Activated T-helper 2 cell treated with anti-CD3 and anti-CD28 coated beads, Interferon-gamma antibody, Interleukin-2, Interleukin-4, amounts not matched to agents 10 μg/mL and 5 μg/mL and 100 μg/mL, durations not matched to agents 14 hours and 24 hours and 36 hours (primary cell): ENCODE measurements around the gene B2M. TPM values are rescaled to one million over a fixed set of nuclear protein-coding genes. Genes with fewer than 3 reads are reported as not detected.

Source experiments
- DNase-seq: peaks from one replicate; pipeline ENCODE4 v3.0.0; 2021; ENCODE audit warnings: low spot score
- H3K27ac Mint-ChIP-seq: one replicate; pipeline ENCODE4 v1.8.0; 2021; ENCODE audit warnings: mixed read lengths
- H3K27me3 Mint-ChIP-seq: one replicate; pipeline ENCODE4 v1.8.0; 2021; ENCODE audit warnings: low read depth, mixed read lengths
- H3K36me3 Mint-ChIP-seq: one replicate; pipeline ENCODE4 v1.8.0; 2021; ENCODE audit warnings: low read depth, mixed read lengths
- H3K4me1 Mint-ChIP-seq: one replicate; pipeline ENCODE4 v1.8.0; 2021; ENCODE audit warnings: low read depth, mixed read lengths
- H3K4me3 Mint-ChIP-seq: one replicate; pipeline ENCODE4 v1.8.0; 2021; ENCODE audit warnings: low read depth, mild to moderate bottlenecking, moderate library complexity, mixed read lengths
- H3K9me3 Mint-ChIP-seq: one replicate; pipeline ENCODE4 v1.8.0; 2021; ENCODE audit warnings: mixed read lengths
- intact Hi-C: fragments of 100-400 bp; cut with micrococcal nuclease; formaldehyde crosslinking; loops from one replicate; pipeline ENCODE4 v1.15.1; 2023
- total RNA-seq: library from RNA; stranded (reverse); gene quantifications from 2 replicates; pipeline ENCODE4 v1.2.3, GENCODE V29; 2022

B2M gene
- 4,961 and 5,148 TPM in 2 replicates for total RNA-seq

DNA sequence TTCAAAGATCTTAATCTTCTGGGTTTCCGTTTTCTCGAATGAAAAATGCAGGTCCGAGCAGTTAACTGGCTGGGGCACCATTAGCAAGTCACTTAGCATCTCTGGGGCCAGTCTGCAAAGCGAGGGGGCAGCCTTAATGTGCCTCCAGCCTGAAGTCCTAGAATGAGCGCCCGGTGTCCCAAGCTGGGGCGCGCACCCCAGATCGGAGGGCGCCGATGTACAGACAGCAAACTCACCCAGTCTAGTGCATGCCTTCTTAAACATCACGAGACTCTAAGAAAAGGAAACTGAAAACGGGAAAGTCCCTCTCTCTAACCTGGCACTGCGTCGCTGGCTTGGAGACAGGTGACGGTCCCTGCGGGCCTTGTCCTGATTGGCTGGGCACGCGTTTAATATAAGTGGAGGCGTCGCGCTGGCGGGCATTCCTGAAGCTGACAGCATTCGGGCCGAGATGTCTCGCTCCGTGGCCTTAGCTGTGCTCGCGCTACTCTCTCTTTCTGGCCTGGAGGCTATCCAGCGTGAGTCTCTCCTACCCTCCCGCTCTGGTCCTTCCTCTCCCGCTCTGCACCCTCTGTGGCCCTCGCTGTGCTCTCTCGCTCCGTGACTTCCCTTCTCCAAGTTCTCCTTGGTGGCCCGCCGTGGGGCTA, at the start of gene B2M, which contains the start of gene PATL2:
B2M (plus strand) TSS at position 422 of the 647 bp plus-strand sequence; CDS start at position 452, 30 bp downstream.
PATL2 (minus strand) TSS at position 228 of the 647 bp plus-strand sequence. CDS start 34,833 bp downstream, outside the sequence.
- Mint-ChIP-seq H3K4me1 (peaks cover 43% of the 10 kb centered on the region), H3K27me3 (no peaks in the 10 kb centered on the region), H3K27ac (peak within 1 kb of the TSS; percentile 99), H3K36me3 (peaks cover 78% of the 10 kb centered on the region), H3K4me3 (peak within 1 kb of the TSS; percentile 98), H3K9me3 (no peaks in the 10 kb centered on the region)
- intact Hi-C loops, result loop anchor here (1.0 to 5.0 kb wide), 5 partner anchors 8 to 174 kb away; partner anchors contain the start of genes EIF3J and SPG11
- peak; percentile 95 for DNase-seq

DNA sequence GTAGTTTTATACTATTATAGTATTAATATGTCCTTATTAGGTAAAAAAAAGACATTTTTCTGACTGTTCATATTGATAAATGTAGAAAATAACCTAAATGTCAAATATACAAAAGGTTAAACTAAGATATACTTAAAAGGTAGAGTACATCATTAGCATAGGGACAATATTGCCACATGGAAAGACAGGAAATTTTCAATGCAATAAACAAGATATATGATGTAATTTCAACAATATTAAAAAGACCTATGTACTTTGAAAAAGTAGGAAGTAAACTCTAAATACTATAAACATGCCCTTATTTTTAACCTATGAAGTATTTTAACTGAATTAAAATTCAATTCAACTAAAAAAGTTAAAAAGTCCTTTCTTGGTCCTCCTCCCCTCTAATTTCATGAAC, 49.7 kb upstream of the B2M start:
- peaks cover 41% of the 10 kb centered on the region for H3K4me1 Mint-ChIP-seq
- peaks cover 29% of the 10 kb centered on the region for H3K36me3 Mint-ChIP-seq
- H3K27me3 Mint-ChIP-seq, result no peaks in the 10 kb centered on the region
- peak overlapping the region; percentile 31 for H3K27ac Mint-ChIP-seq
- DNase-seq, result no peak
- no peaks in the 10 kb centered on the region for H3K9me3 Mint-ChIP-seq
- H3K4me3 Mint-ChIP-seq, result peak overlapping the region; percentile 61
- intact Hi-C loops, result no loop called here

DNA sequence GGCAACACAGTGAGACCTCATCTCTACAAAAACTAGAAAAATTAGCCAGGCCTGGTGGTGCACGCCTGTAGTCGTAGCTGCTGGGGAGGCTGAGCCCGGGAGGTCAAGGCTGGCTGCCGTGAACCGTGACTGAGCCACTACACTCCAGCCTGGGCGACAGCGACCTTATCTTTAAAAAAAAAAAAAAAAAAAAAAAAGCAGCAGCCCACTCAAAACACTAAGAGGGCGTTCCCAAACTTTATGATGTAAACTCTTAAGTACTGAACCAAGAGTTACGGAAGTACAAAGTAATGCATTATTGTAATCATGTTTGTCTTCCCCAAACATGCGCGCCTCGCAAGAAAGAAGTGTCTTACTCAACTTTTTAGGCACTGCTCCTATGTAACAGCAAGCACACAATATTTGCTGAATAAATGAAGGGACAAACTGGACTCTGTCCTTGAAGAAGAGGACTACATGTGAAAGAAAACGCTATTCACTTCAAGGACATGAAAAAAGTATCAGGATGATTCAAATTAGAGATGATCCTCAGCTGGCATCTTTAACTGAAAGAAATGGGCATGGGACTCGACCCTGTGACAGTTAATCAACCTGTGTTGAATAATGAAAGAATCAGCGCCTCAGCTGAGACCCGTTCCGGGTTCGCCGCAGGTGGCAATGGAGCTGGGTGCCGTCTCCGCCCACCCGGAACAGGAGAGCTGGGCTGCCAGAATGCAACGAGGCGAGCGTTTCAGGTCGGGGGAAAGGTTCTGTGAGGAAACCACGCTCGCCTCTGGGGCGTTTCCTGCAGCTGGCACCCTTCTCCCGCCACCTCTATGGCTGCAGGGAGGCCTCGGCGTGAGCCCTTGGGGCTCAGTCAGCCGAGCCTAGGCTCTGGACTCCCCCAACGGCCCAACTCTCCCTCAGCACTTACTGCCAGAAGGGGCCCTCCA, 48.6 kb upstream of the B2M start:
- Mint-ChIP-seq H3K27ac (peak overlapping the region; percentile 98), H3K4me1 (peaks cover 46% of the 10 kb centered on the region), H3K4me3 (peak overlapping the region; percentile 90), H3K27me3 (no peaks in the 10 kb centered on the region), H3K9me3 (no peaks in the 10 kb centered on the region), H3K36me3 (peaks cover 21% of the 10 kb centered on the region)
- peak; percentile 84 for DNase-seq
- intact Hi-C loops, result loop anchor here (1.0 to 2.0 kb wide), 4 partner anchors 15 to 74 kb away; partner anchors contain the start of genes B2M, PATL2 and TRIM69

DNA sequence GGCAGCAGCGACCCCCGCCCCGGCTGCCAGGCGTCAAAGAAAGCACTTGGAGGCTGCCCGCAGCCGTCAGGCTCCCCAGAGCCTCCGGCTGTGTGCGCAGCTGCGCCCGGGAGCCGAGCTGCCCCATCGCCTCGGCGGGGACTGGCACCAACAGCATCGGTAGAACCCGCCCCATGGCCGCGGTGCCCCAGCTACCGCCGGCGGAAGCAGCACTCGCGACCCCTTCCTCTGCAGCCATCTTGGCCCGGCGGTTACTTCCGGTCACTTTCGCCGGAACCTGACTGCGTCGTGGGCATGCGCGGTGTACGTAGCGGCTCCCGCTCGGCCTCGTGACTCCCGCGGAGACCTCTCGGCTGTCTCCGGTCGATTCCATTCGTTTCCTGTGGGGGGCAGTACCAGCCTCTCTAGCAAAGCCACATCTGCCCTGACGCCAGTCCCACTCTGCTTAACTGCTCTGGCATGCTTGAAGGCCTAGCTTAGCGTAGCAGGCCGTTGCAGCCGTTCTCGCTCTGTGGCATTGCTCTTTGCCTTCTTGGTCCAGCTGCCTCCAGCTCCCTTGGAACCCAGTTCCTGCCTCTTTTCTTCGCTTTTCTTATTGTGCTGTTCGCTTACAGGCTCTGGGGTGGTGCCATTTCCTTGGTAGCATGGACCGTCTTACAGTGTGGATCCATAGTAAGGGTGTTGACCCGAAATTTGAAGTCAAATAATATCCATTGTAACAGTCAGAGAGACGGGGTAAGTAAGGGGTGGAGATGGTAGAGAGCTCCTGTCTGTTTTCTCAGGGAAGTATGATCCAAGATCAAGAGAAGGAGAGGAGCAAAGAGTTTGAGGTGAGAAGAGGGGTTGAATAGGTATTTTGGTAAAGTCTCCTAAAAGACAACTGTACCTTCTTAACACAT, 47.7 kb upstream of the B2M start, which contains the start of gene SPG11:
SPG11 (minus strand) TSS at position 253 of the 899 bp plus-strand sequence; CDS start at position 238, 15 bp downstream.
- H3K27me3 Mint-ChIP-seq, result no peaks in the 10 kb centered on the region
- peak; percentile 96 for DNase-seq
- H3K9me3 Mint-ChIP-seq, result no peaks in the 10 kb centered on the region
- H3K27ac Mint-ChIP-seq, result peak within 1 kb of the TSS; percentile 98
- peak within 1 kb of the TSS; percentile 90 for H3K4me3 Mint-ChIP-seq
- peaks cover 17% of the 10 kb centered on the region for H3K36me3 Mint-ChIP-seq
- H3K4me1 Mint-ChIP-seq, result peaks cover 49% of the 10 kb centered on the region
- intact Hi-C loops, result loop anchor here (1.0 to 2.0 kb wide), 4 partner anchors 14 to 73 kb away; partner anchors contain the start of genes B2M, PATL2 and TRIM69

DNA sequence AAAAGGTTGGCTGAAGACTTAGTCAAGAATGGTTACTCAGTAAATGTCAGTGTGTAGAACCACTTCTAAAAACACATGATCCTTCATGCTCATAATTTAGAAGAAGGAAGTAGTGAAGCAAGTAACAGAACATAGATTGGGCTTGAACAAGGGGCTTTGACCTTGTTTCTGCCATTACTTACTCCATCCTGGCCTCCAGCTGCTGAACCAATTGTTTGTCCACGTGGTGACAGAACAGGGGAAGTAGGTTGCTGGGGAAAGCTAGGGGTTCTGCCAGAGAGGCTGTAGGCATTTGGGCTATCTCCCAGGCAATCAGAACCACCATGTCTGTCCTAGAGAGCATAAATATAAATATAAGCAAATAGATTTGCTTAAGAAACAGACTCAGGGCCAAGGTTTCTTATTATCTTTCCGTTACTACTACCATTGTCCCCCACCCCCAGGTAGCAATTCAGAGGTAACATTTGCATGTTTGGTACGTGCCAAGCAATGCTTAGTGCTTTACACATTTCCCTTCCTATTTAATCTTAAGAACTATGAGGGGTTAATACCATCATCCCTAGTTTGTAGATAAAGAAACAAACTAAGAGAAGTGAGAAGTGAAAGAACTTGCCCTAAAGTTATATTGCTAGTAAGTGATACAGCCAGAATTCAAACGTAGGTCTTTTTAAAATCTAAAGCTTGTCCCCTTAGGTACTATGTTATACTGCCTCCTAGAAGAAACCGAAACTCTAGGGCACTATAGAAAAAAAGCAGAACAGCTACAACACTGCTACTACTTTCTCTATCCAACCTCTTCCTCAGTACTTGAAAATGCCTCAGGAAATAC, 44.9 kb upstream of the B2M start:
- H3K4me1 Mint-ChIP-seq, result peaks cover 55% of the 10 kb centered on the region
- H3K9me3 Mint-ChIP-seq, result no peaks in the 10 kb centered on the region
- no peaks in the 10 kb centered on the region for H3K27me3 Mint-ChIP-seq
- H3K36me3 Mint-ChIP-seq, result peaks cover 3% of the 10 kb centered on the region
- peak overlapping the region; percentile 93 for H3K27ac Mint-ChIP-seq
- intact Hi-C loops, result loop anchor here (2.0 kb wide), 1 partner anchor 16 kb away; no protein-coding TSS in a partner anchor
- H3K4me3 Mint-ChIP-seq, result peak overlapping the region; percentile 72
- no peak for DNase-seq

DNA sequence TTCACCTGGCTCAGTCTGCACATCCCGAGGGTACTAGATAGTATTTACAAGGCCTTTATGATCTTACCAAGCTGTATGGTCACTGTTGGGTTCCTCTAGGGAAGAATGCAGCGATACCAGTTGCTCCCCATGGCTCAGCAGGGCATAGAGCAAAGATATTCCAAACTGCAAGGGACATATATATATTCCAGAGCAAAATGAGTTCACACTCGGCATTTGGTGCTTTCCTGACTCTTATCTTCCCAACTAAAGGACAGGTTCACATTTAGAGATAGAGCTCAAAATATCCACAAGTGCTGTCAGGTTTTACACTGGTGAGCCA, 44.3 kb upstream of the B2M start:
- DNase-seq, result no peak
- Mint-ChIP-seq H3K9me3 (no peaks in the 10 kb centered on the region), H3K27me3 (no peaks in the 10 kb centered on the region), H3K4me3 (peak overlapping the region; percentile 72), H3K4me1 (peaks cover 58% of the 10 kb centered on the region), H3K36me3 (no peaks in the 10 kb centered on the region), H3K27ac (peak overlapping the region; percentile 93)
- intact Hi-C loops, result loop anchor here (2.0 kb wide), 1 partner anchor 16 kb away; no protein-coding TSS in a partner anchor

DNA sequence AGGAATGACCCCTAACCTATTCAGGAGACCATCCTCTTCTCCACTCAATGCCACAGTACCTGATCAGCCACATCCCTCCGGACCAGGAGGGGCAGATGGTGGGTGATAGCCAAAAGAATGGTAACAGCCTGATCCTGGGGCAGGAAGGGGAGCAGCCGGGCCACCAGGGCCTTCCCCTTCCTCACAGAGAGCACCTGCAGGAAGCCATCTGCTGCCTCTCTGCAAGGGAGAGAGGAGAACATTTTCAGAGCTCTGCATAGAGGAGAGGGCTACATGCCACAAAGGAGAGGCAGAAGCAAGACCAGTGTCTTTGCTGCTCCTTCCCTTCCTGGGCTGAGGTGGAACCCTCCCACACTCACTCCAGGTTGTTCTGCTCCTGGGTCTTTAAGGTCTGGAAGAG, 42.4 kb upstream of the B2M start:
- no peak overlapping the region for H3K27ac Mint-ChIP-seq
- no peak overlapping the region for H3K4me3 Mint-ChIP-seq
- intact Hi-C loops, result no loop called here
- peaks cover 59% of the 10 kb centered on the region for H3K4me1 Mint-ChIP-seq
- no peak for DNase-seq
- no peaks in the 10 kb centered on the region for H3K27me3 Mint-ChIP-seq
- no peaks in the 10 kb centered on the region for H3K9me3 Mint-ChIP-seq
- H3K36me3 Mint-ChIP-seq, result no peaks in the 10 kb centered on the region

DNA sequence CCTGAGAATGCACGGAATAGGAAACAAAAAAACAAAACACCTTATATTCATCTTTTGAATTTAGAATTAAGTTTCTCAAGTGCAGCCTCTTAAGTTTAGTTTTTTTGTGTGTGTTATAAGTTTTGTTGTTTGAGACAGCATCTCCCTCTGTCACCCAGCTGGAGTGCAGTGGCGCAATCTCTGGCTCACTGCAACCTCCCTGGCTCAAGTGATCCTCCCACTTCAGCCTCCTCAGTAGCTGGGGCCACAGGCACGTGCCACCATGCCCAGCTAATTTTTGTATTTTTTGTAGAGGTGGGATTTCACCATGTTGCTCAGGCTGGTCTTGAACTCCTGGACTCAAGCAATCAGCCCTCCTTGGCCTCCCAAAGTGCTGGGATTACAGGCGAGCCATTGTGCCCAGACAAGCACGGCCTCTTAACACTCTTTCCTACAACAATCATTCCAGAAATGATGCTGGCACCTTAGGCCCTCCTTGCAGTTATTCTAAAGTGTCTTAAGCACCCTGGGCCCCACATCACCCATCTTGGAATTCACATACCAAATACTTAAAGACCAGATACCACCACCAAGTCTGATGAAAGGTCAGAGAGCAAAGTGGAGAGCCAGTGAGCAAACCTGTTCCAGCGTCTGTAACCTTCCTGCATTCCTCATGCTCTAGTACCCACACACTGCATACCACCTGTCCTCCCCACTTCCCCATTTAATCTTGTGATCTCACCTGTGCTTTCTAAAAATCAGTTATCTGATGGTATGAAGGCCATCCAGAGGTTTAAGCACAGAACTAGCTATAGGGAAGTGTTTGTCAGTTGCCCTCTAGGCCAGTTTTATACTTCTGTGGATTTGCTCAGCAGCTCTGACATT, 41.0 kb upstream of the B2M start:
- H3K9me3 Mint-ChIP-seq, result no peaks in the 10 kb centered on the region
- no peaks in the 10 kb centered on the region for H3K27me3 Mint-ChIP-seq
- H3K4me3 Mint-ChIP-seq, result no peak overlapping the region
- H3K36me3 Mint-ChIP-seq, result no peaks in the 10 kb centered on the region
- H3K4me1 Mint-ChIP-seq, result peaks cover 57% of the 10 kb centered on the region
- DNase-seq, result no peak
- intact Hi-C loops, result no loop called here
- H3K27ac Mint-ChIP-seq, result peak overlapping the region; percentile 45

DNA sequence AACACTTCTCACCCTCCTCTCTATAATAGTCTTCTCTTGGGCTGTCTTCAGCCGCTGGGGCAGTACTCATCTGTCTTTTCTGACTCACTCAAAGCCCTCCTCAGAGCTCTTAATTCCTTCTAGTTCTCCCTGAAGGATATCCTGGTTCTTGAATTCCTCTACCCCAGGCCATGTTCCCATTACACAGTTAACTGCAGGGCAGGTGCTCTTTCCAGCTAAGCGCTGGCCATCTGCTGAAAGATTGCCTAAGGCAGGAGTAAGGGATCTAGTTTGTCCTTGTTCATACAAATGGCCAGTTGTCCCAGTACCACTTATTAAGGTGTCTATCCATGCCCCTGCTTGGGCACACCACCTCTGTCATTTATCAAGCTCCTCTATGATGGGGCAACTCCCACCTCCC, 37.7 kb upstream of the B2M start:
- Mint-ChIP-seq H3K27me3 (no peaks in the 10 kb centered on the region), H3K4me1 (peaks cover 64% of the 10 kb centered on the region), H3K36me3 (no peaks in the 10 kb centered on the region), H3K9me3 (no peaks in the 10 kb centered on the region), H3K27ac (no peak overlapping the region), H3K4me3 (no peak overlapping the region)
- no peak for DNase-seq
- intact Hi-C loops, result no loop called here

DNA sequence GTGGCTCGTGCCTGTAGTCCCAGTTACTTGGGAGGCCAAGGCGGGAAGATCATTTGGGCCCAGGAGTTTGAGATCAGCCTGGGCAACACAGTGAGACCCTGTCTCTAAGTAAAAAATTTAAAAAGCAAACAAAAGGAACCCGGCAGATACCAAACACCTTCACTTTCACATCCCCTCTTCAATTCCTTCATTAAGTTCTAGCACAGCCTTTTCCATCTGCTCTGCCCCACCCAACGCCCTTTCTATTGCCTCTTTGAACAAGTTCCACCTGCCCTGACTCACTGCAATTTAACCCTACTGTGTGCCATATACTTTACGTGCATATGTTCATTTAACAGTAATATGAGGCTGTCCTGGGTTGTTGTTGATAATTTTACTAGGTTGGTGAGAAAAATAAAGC, 35.4 kb upstream of the B2M start:
- DNase-seq, result no peak
- Mint-ChIP-seq H3K27ac (peak overlapping the region; percentile 95), H3K27me3 (no peaks in the 10 kb centered on the region), H3K4me1 (peaks cover 62% of the 10 kb centered on the region), H3K9me3 (no peaks in the 10 kb centered on the region), H3K4me3 (peak overlapping the region; percentile 35), H3K36me3 (peaks cover 3% of the 10 kb centered on the region)
- intact Hi-C loops, result loop anchor here (2.0 kb wide), 2 partner anchors 35 to 53 kb away; partner anchors contain the start of genes B2M and PATL2
